PC-9 (cell line): ENCODE results near the gene DSG2.

Source experiments
- CTCF ChIP-seq: fragments of 200-600 bp; sonication (generic); conservative IDR thresholded peaks from 2 replicates; pipeline ENCODE4 v1.6.1; 2017; ENCODE audit warnings: mixed run types, antibody characterized with exemption, mild to moderate bottlenecking, moderate library complexity
- EZH2 ChIP-seq: fragments of 200-600 bp; sonication (generic); IDR thresholded peaks from 2 replicates; pipeline ENCODE4 v1.8.0; 2017; ENCODE audit warnings: antibody characterized with exemption, low read depth

- TF ChIP-seq CTCF (no peak), EZH2 (no peak)
Measured at GRCh38 chr18:31538837-31539236, 40.9 kb downstream of the DSG2 start.
